ENCODE measurements around the gene WNT7A. TPM values are rescaled to one million over a fixed set of nuclear protein-coding genes. Genes with fewer than 3 reads are reported as not detected.

WNT7A gene
- polyA plus RNA-seq, 1 of the 3 experiments (the other 2 are of a cell fraction), result not detected

GRCh38 chr3:13861461-13861860, 18.4 kb downstream of the WNT7A start:
- H3K27ac ChIP-seq (ENCODE audit: low read depth in 2 of 2, low read length in 1 of 2), result no peak overlapping the region
- H3K9me2 ChIP-seq, result no peaks in the 10 kb centered on the region
- H3K4me3 ChIP-seq (ENCODE audit: low read depth in 2 of 2, low read length in 1 of 2), result no peak overlapping the region
- ChIA-PET CTCF (interaction anchor here (0.7 to 2.9 kb wide), 4 partner anchors 14 to 210 kb away, joined by 3 to 13 read pairs (median 4); partner anchors contain the start of gene WNT7A), POLR2A (no interaction called here)
- H3K79me2 ChIP-seq (ENCODE audit: insufficient read depth), result no peaks in the 10 kb centered on the region
- H3K36me3 ChIP-seq (replicated peaks in 1 of 2; ENCODE audit: control insufficient read depth in 1 of 2, insufficient read depth in 2 of 2, low read length in 1 of 2), result no peaks in the 10 kb centered on the region
- H3K9ac ChIP-seq, result no peak overlapping the region
- 63% methylated on average over 5 of the region's 6 CpGs for WGBS (ENCODE audit: low lambda C conversion rate)
- no peak overlapping the region for H2AFZ ChIP-seq (ENCODE audit: low read depth)
- H3K27me3 ChIP-seq (ENCODE audit: insufficient read depth), result no peaks in the 10 kb centered on the region
- no peak for DNase-seq
- H4K20me1 ChIP-seq (ENCODE audit: insufficient read depth), result no peaks in the 10 kb centered on the region
- no peaks in the 10 kb centered on the region for H3F3A ChIP-seq (replicated peaks; ENCODE audit: insufficient read depth)
- TF ChIP-seq RFX5 (IDR thresholded peaks at IDR 0.05; ENCODE audit: low read length) (no peak), FOXM1 (IDR thresholded peaks at IDR 0.05; ENCODE audit: low read depth) (no peak), SIN3A (IDR thresholded peaks at IDR 0.05; ENCODE audit: borderline replicate concordance, low read depth, low read length) (no peak), GATA2 (CRISPR knock-in tag; IDR thresholded peaks at IDR 0.05) (no peak), POLR2AphosphoS5 (IDR thresholded peaks at IDR 0.05; ENCODE audit: low read depth, low read length) (no peak), TCF12 (IDR thresholded peaks at IDR 0.05) (no peak), JUND (IDR thresholded peaks at IDR 0.05) (no peak)
- TF ChIP-seq, protein P1, sequence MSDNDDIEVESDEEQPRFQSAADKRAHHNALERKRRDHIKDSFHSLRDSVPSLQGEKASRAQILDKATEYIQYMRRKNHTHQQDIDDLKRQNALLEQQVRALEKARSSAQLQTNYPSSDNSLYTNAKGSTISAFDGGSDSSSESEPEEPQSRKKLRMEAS (IDR thresholded peaks at IDR 0.05; ENCODE audit: low read depth), result no peak
- no peaks in the 10 kb centered on the region for H3K9me3 ChIP-seq
- H3K4me1 ChIP-seq (ENCODE audit: control insufficient read depth in 1 of 2, insufficient read depth in 2 of 2, low read depth in 1 of 2, low read length in 1 of 2), result peaks cover 0 to 5% of the 10 kb centered on the region in 2 experiments; a peak in 1 of 4 replicates
- no peak overlapping the region for H3K4me2 ChIP-seq

DNA sequence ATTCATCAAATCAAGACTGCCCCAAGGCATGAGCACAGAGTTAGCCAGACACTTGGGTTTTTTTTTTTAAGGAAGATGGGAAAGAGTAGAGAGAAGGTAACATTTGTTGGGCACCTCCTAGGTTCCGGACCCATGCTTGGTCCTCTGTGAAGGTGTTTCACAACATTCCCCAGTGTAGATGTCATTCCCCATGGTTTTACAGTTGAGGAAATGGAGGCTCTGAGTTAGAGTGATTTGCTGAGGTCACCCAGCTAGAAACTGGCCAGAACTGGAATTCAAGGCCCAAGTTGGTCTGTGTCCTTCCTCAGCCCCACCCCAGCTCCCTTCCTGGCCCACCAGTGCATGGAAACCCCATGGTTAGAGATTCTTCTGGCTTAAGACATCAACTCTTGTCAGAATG, 19.9 kb downstream of the WNT7A start:
- ChIA-PET POLR2A (no interaction called here), CTCF (interaction anchor here (1.7 to 1.8 kb wide), 3 partner anchors 20 to 204 kb away, joined by 5 to 8 read pairs (median 6); partner anchors contain the start of gene WNT7A)
- Histone ChIP-seq H3K9me2 (no peaks in the 10 kb centered on the region), H3K9ac (no peak overlapping the region), H3K36me3 (replicated peaks in 1 of 2; ENCODE audit: control insufficient read depth in 1 of 2, insufficient read depth in 2 of 2, low read length in 1 of 2) (no peaks in the 10 kb centered on the region), H3K27ac (ENCODE audit: low read depth in 2 of 2, low read length in 1 of 2) (no peak overlapping the region), H2AFZ (ENCODE audit: low read depth) (no peak overlapping the region), H3K27me3 (ENCODE audit: insufficient read depth) (no peaks in the 10 kb centered on the region), H3K4me3 (ENCODE audit: low read depth in 2 of 2, low read length in 1 of 2) (no peak overlapping the region), H4K20me1 (ENCODE audit: insufficient read depth) (no peaks in the 10 kb centered on the region), H3K9me3 (no peaks in the 10 kb centered on the region), H3K4me1 (ENCODE audit: control insufficient read depth in 1 of 2, insufficient read depth in 2 of 2, low read depth in 1 of 2, low read length in 1 of 2) (no peaks in the 10 kb centered on the region; a peak in 1 of 4 replicates), H3K79me2 (ENCODE audit: insufficient read depth) (no peaks in the 10 kb centered on the region), H3K4me2 (no peak overlapping the region), H3F3A (replicated peaks; ENCODE audit: insufficient read depth) (no peaks in the 10 kb centered on the region)
- 71% methylated on average over 1 of the region's 1 CpG for WGBS (ENCODE audit: low lambda C conversion rate)
- DNase-seq, result no peak
- TF ChIP-seq NFIC (IDR thresholded peaks at IDR 0.05; ENCODE audit: borderline replicate concordance), result no peak
- TF ChIP-seq USF2 (IDR thresholded peaks at IDR 0.05; ENCODE audit: borderline replicate concordance, low read depth, low read length), result no peak
- TF ChIP-seq EP300 (IDR thresholded peaks at IDR 0.05; ENCODE audit: borderline replicate concordance in 1 of 2, low read depth in 1 of 2, low read length in 1 of 2), result no peak
- no peak for TF ChIP-seq POLR2AphosphoS5 (IDR thresholded peaks at IDR 0.05; ENCODE audit: low read depth, low read length)
- no peak for TF ChIP-seq MXI1 (IDR thresholded peaks at IDR 0.05; ENCODE audit: low read depth, low read length)

All from SK-N-SH (cell line).